HepG2 (cell line): Measurements from ENCODE around the gene SPAG5. TPM values are rescaled to one million over a fixed set of nuclear protein-coding genes. Genes with fewer than 3 reads are reported as not detected.

Source experiments
- CREM ChIP-seq, 2 experiments: sonication (generic) in 1 of 2; formaldehyde crosslinking in 1 of 2; IDR thresholded peaks; 2 replicates each; pipeline versions ENCODE4 v1.4.0 to v1.6.1; 2016 to 2020; ENCODE audit warnings: antibody characterized with exemption in 1 of 2, mild to moderate bottlenecking in 1 of 2, missing genetic modification reagents in 1 of 2
- ELK4 ChIP-seq: sonication (generic); formaldehyde crosslinking; IDR thresholded peaks from 2 replicates; pipeline ENCODE4 v1.9.0; 2021; ENCODE audit warnings: missing genetic modification reagents, borderline replicate concordance
- FOSL2 ChIP-seq: sonication (generic); formaldehyde crosslinking; IDR thresholded peaks from 2 replicates; pipeline ENCODE4 v1.4.0; 2020; ENCODE audit warnings: missing genetic modification reagents
- HIC2 ChIP-seq: sonication (generic); formaldehyde crosslinking; IDR thresholded peaks from 2 replicates; pipeline ENCODE4 v1.9.0; 2022; ENCODE audit warnings: low read depth, missing genetic modification reagents
- PHB2 ChIP-seq: fragments of 450-650 bp; IDR thresholded peaks from 2 replicates; pipeline ENCODE4 v1.6.1; 2018; ENCODE audit not compliant: partially characterized antibody
- POGZ ChIP-seq: sonication (generic); formaldehyde crosslinking; IDR thresholded peaks from 2 replicates; pipeline ENCODE4 v1.4.0; 2020; ENCODE audit warnings: mild to moderate bottlenecking, missing genetic modification reagents
- POLR2AphosphoS5 ChIP-seq: IDR thresholded peaks from 2 replicates; pipeline ENCODE4 v1.6.1; 2012; ENCODE audit warnings: low read depth, low read length
- PTBP1 ChIP-seq: fragments of 200-400 bp; formaldehyde crosslinking; IDR thresholded peaks from 2 replicates; pipeline ENCODE4 v1.6.1; 2018; ENCODE audit warnings: low read length, low read depth; ENCODE audit not compliant: poor library complexity, severe bottlenecking
- SUZ12 ChIP-seq: fragments of 150-350 bp; IDR thresholded peaks from 2 replicates; pipeline ENCODE4 v1.6.1; 2014; ENCODE audit warnings: low read depth, low read length
- TARDBP ChIP-seq: sonication (generic); formaldehyde crosslinking; IDR thresholded peaks from 2 replicates; pipeline ENCODE4 v1.8.0; 2022; ENCODE audit warnings: mild to moderate bottlenecking, missing genetic modification reagents
- ZBED4 ChIP-seq: sonication (generic); formaldehyde crosslinking; IDR thresholded peaks from 2 replicates; pipeline ENCODE4 v1.4.0; 2020; ENCODE audit warnings: missing genetic modification reagents, borderline replicate concordance
- ZBTB46 ChIP-seq: sonication (generic); formaldehyde crosslinking; IDR thresholded peaks from 2 replicates; pipeline ENCODE4 v1.4.0; 2020; ENCODE audit warnings: mild to moderate bottlenecking, missing genetic modification reagents, borderline replicate concordance
- ZFP36L2 ChIP-seq: sonication (generic); formaldehyde crosslinking; IDR thresholded peaks from 2 replicates; pipeline ENCODE4 v1.4.0; 2020; ENCODE audit warnings: missing genetic modification reagents
- ZNF160 ChIP-seq: sonication (generic); formaldehyde crosslinking; IDR thresholded peaks from 2 replicates; pipeline ENCODE4 v1.8.0; 2022; ENCODE audit warnings: mild to moderate bottlenecking, inconsistent platforms, missing genetic modification reagents
- ZNF350 ChIP-seq: sonication (generic); formaldehyde crosslinking; IDR thresholded peaks from 2 replicates; pipeline ENCODE4 v1.4.0; 2020; ENCODE audit warnings: mild to moderate bottlenecking, low read depth, missing genetic modification reagents, borderline replicate concordance
- ZNF496 ChIP-seq: sonication (generic); formaldehyde crosslinking; IDR thresholded peaks from 2 replicates; pipeline ENCODE4 v1.8.1; 2023; ENCODE audit warnings: mild to moderate bottlenecking, moderate library complexity, missing genetic modification reagents; ENCODE audit not compliant: insufficient replicate concordance
- ZNF674 ChIP-seq: sonication (generic); formaldehyde crosslinking; IDR thresholded peaks from 2 replicates; pipeline ENCODE4 v1.5.0; 2020; ENCODE audit warnings: low read depth, mild to moderate bottlenecking, missing genetic modification reagents
- ZSCAN25 ChIP-seq: sonication (generic); formaldehyde crosslinking; IDR thresholded peaks from 2 replicates; pipeline ENCODE4 v1.8.0; 2022; ENCODE audit warnings: mild to moderate bottlenecking, missing genetic modification reagents
- polyA plus RNA-seq, 8 experiments: library from polyadenylated mRNA; depleted of rRNA in 3 of 8; stranded (reverse) in 7 of 8; unstranded in 1 of 8; fragments of >200 nt; fragmentation: Illumina TruSeq in 4 of 8; extraction: Trizol in 4 of 8; gene quantifications; 2 replicates each; pipeline versions ENCODE4 v1.2.1 to v1.2.3, GENCODE V29; 2011 to 2016; ENCODE audit warnings: low read depth in 4 of 8, missing spikeins in 1 of 8, mixed read lengths in 1 of 8; ENCODE audit not compliant: insufficient read depth in 1 of 8
- total RNA-seq, 5 experiments: library from RNA; depleted of rRNA; stranded (reverse); fragments of >200 nt; fragmentation: Illumina TruSeq; extraction: Trizol; gene quantifications; 2 replicates each; pipeline ENCODE4 v1.2.3, GENCODE V29; 2016; ENCODE audit warnings: low read depth in 1 of 5

SPAG5 gene
- total and polyA plus RNA-seq, 2 of the 13 experiments (the other 11 are each of a cell fraction or from before 2014, with no cell fraction given) = 41.4 to 98.0 TPM

- no peak for TF ChIP-seq ZNF496 (CRISPR knock-in tag)
- TF ChIP-seq ELK4 = no peak
- TF ChIP-seq ZBED4 = peak; percentile 58; the same call in 1 of the 2 replicates
- peak; percentile 56; the same call in 1 of the 2 replicates for TF ChIP-seq ZNF160
- peak; percentile 51 for TF ChIP-seq PTBP1
- TF ChIP-seq ZFP36L2 (CRISPR knock-in tag) = no peak
- TF ChIP-seq CREM (IDR thresholded peaks at IDR 0.05) = no peak
- no peak for TF ChIP-seq CREM (CRISPR knock-in tag; IDR thresholded peaks at IDR 0.05)
- TF ChIP-seq PHB2 = no peak
- peak; percentile 58; the same call in 1 of the 2 replicates for TF ChIP-seq HIC2 (CRISPR knock-in tag)
- TF ChIP-seq TARDBP (CRISPR knock-in tag) = peak; percentile 93
- TF ChIP-seq POGZ (CRISPR knock-in tag) = peak; percentile 61; the same call in 1 of the 2 replicates
- no peak for TF ChIP-seq ZBTB46 (CRISPR knock-in tag)
- 0 out of 2 replicates have a peak, but pooled peaks have one; percentile 70 for TF ChIP-seq ZNF674 (CRISPR knock-in tag)
- peak; percentile 76 for TF ChIP-seq POLR2AphosphoS5
- TF ChIP-seq SUZ12 = no peak
- peak; percentile 17 for TF ChIP-seq ZSCAN25
- peak; percentile 74 for TF ChIP-seq ZNF350 (CRISPR knock-in tag)
- TF ChIP-seq FOSL2 (CRISPR knock-in tag) = no peak; the same call in none of the 2 replicates
Observed at GRCh38 chr17:28644787-28645575, 46.2 kb upstream of the SPAG5 start, which contains the start of gene BLTP2 (continued).
